Brain microvascular endothelial cell (primary cell): ENCODE measurements around the gene HTRA2.

Experiments
- DNase-seq: peaks from one replicate; pipeline ENCODE4 v3.0.0-alpha.2; 2020
- H3K27ac ChIP-seq: fragments of 250-450 bp; sonication (Bioruptor Pico); 2 replicates; pipeline ENCODE4 v1.5.1; 2020; ENCODE audit warnings: mild to moderate bottlenecking, moderate library complexity
- H3K27me3 ChIP-seq: fragments of 250-450 bp; sonication (Bioruptor Pico); replicated peaks from 2 replicates; pipeline ENCODE4 v1.5.1; 2020; ENCODE audit warnings: mild to moderate bottlenecking
- H3K36me3 ChIP-seq: fragments of 250-450 bp; sonication (Bioruptor Pico); replicated peaks from 2 replicates; pipeline ENCODE4 v1.5.1; 2020; ENCODE audit warnings: mild to moderate bottlenecking
- H3K4me3 ChIP-seq: 2 replicates; pipeline ENCODE4 v1.5.1; 2011; ENCODE audit warnings: low read depth, mild to moderate bottlenecking, control low read depth, low read length, moderate library complexity
- CTCF ChIP-seq: IDR thresholded peaks from 2 replicates; pipeline ENCODE4 v1.5.1; 2011; ENCODE audit warnings: low read depth, mild to moderate bottlenecking, moderate library complexity, low read length, control low read depth, inconsistent platforms; ENCODE audit errors: missing control alignments
- in situ Hi-C: cut with HindIII; loops from 2 replicates; pipeline ENCODE4 v1.10.0; 2017; ENCODE audit warnings: low sequenced_read_pairs, low pct_ligation_motif_present

Gene HTRA2

GRCh38 chr2:74582184-74582583, 52.5 kb downstream of the HTRA2 start:
- TF ChIP-seq CTCF, result no peak

More at GRCh38 chr2:74582184-74582583, 52.5 kb downstream of the HTRA2 start:
- H3K27ac ChIP-seq, result no peak overlapping the region
- in situ Hi-C loops, result no loop called here
- H3K36me3 ChIP-seq, result no peaks in the 10 kb centered on the region
- no peak for DNase-seq
- no peaks in the 10 kb centered on the region for H3K27me3 ChIP-seq
- no peak overlapping the region for H3K4me3 ChIP-seq
